SK-N-DZ (cell line): ENCODE measurements around the gene CIC. TPM values are rescaled to one million over a fixed set of nuclear protein-coding genes. Genes with fewer than 3 reads are reported as not detected.

Source experiments
- DNase-seq: peaks from one replicate; pipeline ENCODE4 v3.0.0-alpha.2; 2015; ENCODE audit warnings: low spot score
- polyA plus RNA-seq, 2 experiments: library from polyadenylated mRNA; depleted of rRNA; stranded (reverse); fragments of >200 nt; gene quantifications; 2 replicates each; pipeline ENCODE4 v1.2.3, GENCODE V29; 2014

The CIC gene
- polyA plus RNA-seq (2014; cell fraction: cytosol; rRNA removed), result 14.2 and 17.4 TPM in 2 replicates
- polyA plus RNA-seq (2014; cell fraction: nucleus; rRNA removed), result 35.7 and 42.1 TPM in 2 replicates

- DNase-seq, result peak; percentile 100
Measured at GRCh38 chr19:42268704-42269477, at the start of gene CIC. Gene CIC (plus strand): TSS chr19:42269252. CDS start chr19:42271784, 2,532 bp downstream.

GRCh38 chr19:42219812-42220750 lies 49.0 kb upstream of the CIC start, which contains the start of gene ZNF526:
Gene ZNF526 (plus strand): TSS chr19:42220312. CDS start chr19:42224404, 4,092 bp downstream.
- peak; percentile 98 for DNase-seq

GRCh38 chr19:42220751-42221097 lies 48.3 kb upstream of the CIC start:
- DNase-seq, result no peak

GRCh38 chr19:42224940-42225717 lies 43.9 kb upstream of the CIC start:
- no peak for DNase-seq

- no peak for DNase-seq
Measured at GRCh38 chr19:42225718-42226292, 43.2 kb upstream of the CIC start.

- no peak for DNase-seq
Measured at GRCh38 chr19:42226886-42227285, 42.2 kb upstream of the CIC start.

- DNase-seq, result no peak
Measured at GRCh38 chr19:42228641-42229040, 40.4 kb upstream of the CIC start.

- no peak for DNase-seq
Measured at GRCh38 chr19:42229301-42229854, 39.7 kb upstream of the CIC start.

- no peak for DNase-seq
Measured at GRCh38 chr19:42229855-42230351, 39.1 kb upstream of the CIC start.

GRCh38 chr19:42230571-42230970 lies 38.5 kb upstream of the CIC start:
- DNase-seq, result no peak

GRCh38 chr19:42232435-42232834 lies 36.6 kb upstream of the CIC start:
- no peak for DNase-seq

- DNase-seq, result no peak
Measured at GRCh38 chr19:42233106-42233505, 35.9 kb upstream of the CIC start.

- DNase-seq, result no peak
Measured at GRCh38 chr19:42233678-42234292, 35.3 kb upstream of the CIC start.

- no peak for DNase-seq
Measured at GRCh38 chr19:42234364-42234763, 34.7 kb upstream of the CIC start.

- no peak for DNase-seq
Measured at GRCh38 chr19:42235181-42235580, 33.9 kb upstream of the CIC start.

GRCh38 chr19:42239544-42240220 lies 29.4 kb upstream of the CIC start:
- DNase-seq, result no peak

- DNase-seq, result no peak
Measured at GRCh38 chr19:42241279-42241678, 27.8 kb upstream of the CIC start.

- no peak for DNase-seq
Measured at GRCh38 chr19:42242069-42242511, 27.0 kb upstream of the CIC start.
